NCI-H510A (cell line): ENCODE measurements around the gene TNKS2.
"Not testable (repeated sequence)": the region's sequence is repeated elsewhere in the genome, so short reads cannot be mapped to it uniquely, and the experiment has no call there.

Source experiments
- DNase-seq: peaks from one replicate; lab custom pipeline; 2025; lab: John Stamatoyannopoulos, UW

The TNKS2 gene

GRCh38 chr10:91796331-91797047 lies 1.7 kb upstream of the TNKS2 start:
- DNase-seq, result peak; percentile 30

GRCh38 chr10:91797048-91797690 lies 1.1 kb upstream of the TNKS2 start:
- DNase-seq, result no peak

GRCh38 chr10:91798649-91799611 lies 704 bp downstream of the TNKS2 start:
- DNase-seq, result peak; percentile 9

- DNase-seq, result no peak
Observed at GRCh38 chr10:91799612-91799975, 1.4 kb downstream of the TNKS2 start.

GRCh38 chr10:91800182-91800581 lies 2.0 kb downstream of the TNKS2 start:
- no peak for DNase-seq

- no peak for DNase-seq
Observed at GRCh38 chr10:91800756-91801155, 2.5 kb downstream of the TNKS2 start.

- DNase-seq, result no peak
Observed at GRCh38 chr10:91803386-91804125, 5.3 kb downstream of the TNKS2 start.

GRCh38 chr10:91804126-91804510 lies 5.9 kb downstream of the TNKS2 start:
- no peak for DNase-seq

GRCh38 chr10:91805110-91805838 lies 7.0 kb downstream of the TNKS2 start:
- DNase-seq, result no peak

GRCh38 chr10:91807264-91807663 lies 9.0 kb downstream of the TNKS2 start:
- not testable (repeated sequence) for DNase-seq

- no peak for DNase-seq
Observed at GRCh38 chr10:91813251-91813650, 15.0 kb downstream of the TNKS2 start.

GRCh38 chr10:91816981-91817380 lies 18.8 kb downstream of the TNKS2 start:
- DNase-seq, result no peak

- DNase-seq, result no peak
Observed at GRCh38 chr10:91820144-91820543, 21.9 kb downstream of the TNKS2 start.

GRCh38 chr10:91824076-91824475 lies 25.9 kb downstream of the TNKS2 start:
- DNase-seq, result no peak

GRCh38 chr10:91829268-91829667 lies 31.0 kb downstream of the TNKS2 start:
- DNase-seq, result no peak

GRCh38 chr10:91838199-91838598 lies 40.0 kb downstream of the TNKS2 start:
- DNase-seq, result no peak

GRCh38 chr10:91843083-91843482 lies 44.9 kb downstream of the TNKS2 start:
- DNase-seq, result no peak

GRCh38 chr10:91856637-91857036 lies 58.4 kb downstream of the TNKS2 start:
- DNase-seq, result no peak

GRCh38 chr10:91860885-91861284 lies 62.7 kb downstream of the TNKS2 start:
- DNase-seq, result no peak

- DNase-seq, result no peak
Observed at GRCh38 chr10:91864099-91864498, 65.9 kb downstream of the TNKS2 start.

- no peak for DNase-seq
Observed at GRCh38 chr10:91864744-91865143, 66.5 kb downstream of the TNKS2 start.
